GM23248 (cell line): Measurements from ENCODE around the gene F10. TPM values are rescaled to one million over a fixed set of nuclear protein-coding genes. Genes with fewer than 3 reads are reported as not detected.

Experiments
- DNase-seq: peaks from one replicate; pipeline ENCODE4 v3.0.0-alpha.2; 2015
- H2AFZ ChIP-seq: fragments of 200-600 bp; sonication (generic); 2 replicates; pipeline ENCODE4 v1.6.1; 2016; ENCODE audit warnings: antibody characterized with exemption
- H3F3A ChIP-seq: fragments of 200-600 bp; sonication (generic); 2 replicates; pipeline ENCODE4 v1.6.1; 2016; ENCODE audit warnings: mild to moderate bottlenecking, antibody characterized with exemption, mixed run types; ENCODE audit not compliant: insufficient read depth
- H3K27ac ChIP-seq: fragments of 200-600 bp; sonication (generic); 2 replicates; pipeline ENCODE4 v1.5.1; 2016; ENCODE audit warnings: mild to moderate bottlenecking
- H3K27me3 ChIP-seq: fragments of 200-600 bp; sonication (generic); replicated peaks from 2 replicates; pipeline ENCODE4 v1.6.1; 2016; ENCODE audit warnings: mild to moderate bottlenecking; ENCODE audit not compliant: insufficient read depth
- H3K36me3 ChIP-seq: fragments of 200-600 bp; sonication (generic); 2 replicates; pipeline ENCODE4 v1.6.1; 2016; ENCODE audit warnings: low read depth, mild to moderate bottlenecking
- H3K4me1 ChIP-seq: fragments of 200-600 bp; sonication (generic); 2 replicates; pipeline ENCODE4 v1.6.1; 2016; ENCODE audit warnings: mild to moderate bottlenecking; ENCODE audit not compliant: insufficient read depth
- H3K4me2 ChIP-seq: fragments of 200-600 bp; sonication (generic); one replicate; pipeline ENCODE4 v1.6.1; 2016; ENCODE audit warnings: mild to moderate bottlenecking; ENCODE audit not compliant: unreplicated experiment
- H3K4me3 ChIP-seq: fragments of 200-600 bp; sonication (generic); 2 replicates; pipeline ENCODE4 v1.5.1; 2016; ENCODE audit warnings: mild to moderate bottlenecking
- H3K79me2 ChIP-seq: fragments of 200-600 bp; sonication (generic); 2 replicates; pipeline ENCODE4 v1.6.1; 2016; ENCODE audit warnings: mild to moderate bottlenecking; ENCODE audit not compliant: insufficient read depth
- H3K9ac ChIP-seq: fragments of 200-600 bp; sonication (generic); 2 replicates; pipeline ENCODE4 v1.6.1; 2016; ENCODE audit warnings: mild to moderate bottlenecking
- H3K9me2 ChIP-seq: fragments of 200-600 bp; sonication (generic); 2 replicates; pipeline ENCODE4 v1.6.1; 2016; ENCODE audit warnings: mixed run types, mild to moderate bottlenecking, moderate library complexity; ENCODE audit not compliant: insufficient read depth
- H3K9me3 ChIP-seq: fragments of 200-600 bp; sonication (generic); one replicate; pipeline ENCODE4 v1.6.1; 2017; ENCODE audit warnings: low read depth
- H4K20me1 ChIP-seq: fragments of 200-600 bp; sonication (generic); 2 replicates; pipeline ENCODE4 v1.6.0; 2016; ENCODE audit not compliant: insufficient read depth
- EZH2 ChIP-seq: fragments of 200-600 bp; sonication (generic); IDR thresholded peaks from 2 replicates; pipeline ENCODE4 v1.6.1; 2018; ENCODE audit warnings: antibody characterized with exemption, mild to moderate bottlenecking; ENCODE audit not compliant: insufficient read depth, poor library complexity, severe bottlenecking
- EZH2phosphoT487 ChIP-seq: fragments of 200-600 bp; sonication (generic); IDR thresholded peaks from 2 replicates; pipeline ENCODE4 v1.6.1; 2018; ENCODE audit warnings: antibody characterized with exemption, moderate library complexity, mild to moderate bottlenecking, low read depth; ENCODE audit not compliant: insufficient read depth
- WGBS, 2 experiments: methylation state at CpG; one replicate each; pipeline ENCODE4 v1.1.6; 2015 to 2017; ENCODE audit warnings: low lambda C conversion rate in 2 of 2, low coverage in 1 of 2; ENCODE audit errors: missing lambda C conversion rate in 2 of 2; 5-methylcytosine and 5-hydroxymethylcytosine counted together
- in situ Hi-C: fragments of 300-500 bp; cut with MboI; formaldehyde crosslinking; loops from 2 replicates; pipeline ENCODE4 v1.15.0; 2020
- polyA plus RNA-seq: library from polyadenylated mRNA; unstranded; fragments of >200 nt; fragmentation: Nextera tagmentation; extraction: Ambion mirVana; gene quantifications from 2 replicates; pipeline ENCODE4 v1.2.1, GENCODE V29; 2016
- total RNA-seq: library from RNA; depleted of rRNA; stranded (reverse); fragments of >200 nt; shearing (Covaris generic); gene quantifications from 2 replicates; pipeline ENCODE4 v1.2.3, GENCODE V29; 2014

Gene F10
- total and polyA plus RNA-seq, 2 experiments from 2014 or later = 7.8 to 9.1 TPM

- Histone ChIP-seq H3K27ac (no peak overlapping the region), H3K9me2 (no peaks in the 10 kb centered on the region), H3K27me3 (no peaks in the 10 kb centered on the region), H3F3A (no peaks in the 10 kb centered on the region), H3K9ac (no peak overlapping the region), H3K36me3 (no peaks in the 10 kb centered on the region), H2AFZ (no peak overlapping the region), H3K79me2 (no peaks in the 10 kb centered on the region), H3K4me2 (no peak overlapping the region), H3K4me1 (no peaks in the 10 kb centered on the region), H3K9me3 (no peaks in the 10 kb centered on the region), H3K4me3 (no peak overlapping the region), H4K20me1 (no peaks in the 10 kb centered on the region)
- no peak for DNase-seq
- WGBS, 2 experiments = 78 to 83% methylated on average over 16 of the region's 16 CpGs
- no peak for TF ChIP-seq EZH2phosphoT487
- TF ChIP-seq EZH2 = no peak
- in situ Hi-C loops = no loop called here
Measured at GRCh38 chr13:113119166-113119821, 3.3 kb upstream of the F10 start.

- Histone ChIP-seq H3K27me3 (no peaks in the 10 kb centered on the region), H3K4me3 (no peak overlapping the region), H3K4me1 (no peaks in the 10 kb centered on the region), H3K9me2 (no peaks in the 10 kb centered on the region), H3K9me3 (no peaks in the 10 kb centered on the region), H3K79me2 (no peaks in the 10 kb centered on the region), H3F3A (no peaks in the 10 kb centered on the region), H3K36me3 (no peaks in the 10 kb centered on the region), H4K20me1 (no peaks in the 10 kb centered on the region), H3K27ac (no peak overlapping the region), H3K4me2 (no peak overlapping the region), H3K9ac (no peak overlapping the region), H2AFZ (no peak overlapping the region)
- no peak for DNase-seq
- TF ChIP-seq EZH2 (no peak), EZH2phosphoT487 (no peak)
- WGBS, 2 experiments = 91 to 94% methylated on average over 7 of the region's 7 CpGs
- in situ Hi-C loops = no loop called here
Measured at GRCh38 chr13:113119822-113120189, 2.8 kb upstream of the F10 start.

GRCh38 chr13:113120300-113121182 lies 2.1 kb upstream of the F10 start:
- DNase-seq = no peak
- Histone ChIP-seq H3K27me3 (no peaks in the 10 kb centered on the region), H3K36me3 (no peaks in the 10 kb centered on the region), H3F3A (no peaks in the 10 kb centered on the region), H3K4me1 (no peaks in the 10 kb centered on the region), H3K79me2 (no peaks in the 10 kb centered on the region), H2AFZ (no peak overlapping the region), H4K20me1 (no peaks in the 10 kb centered on the region), H3K9me2 (no peaks in the 10 kb centered on the region), H3K4me3 (no peak overlapping the region), H3K9me3 (no peaks in the 10 kb centered on the region), H3K4me2 (no peak overlapping the region), H3K9ac (no peak overlapping the region), H3K27ac (no peak overlapping the region)
- TF ChIP-seq EZH2 (no peak), EZH2phosphoT487 (no peak)
- in situ Hi-C loops = no loop called here
- 68 to 70% methylated on average over 19 of the region's 19 CpGs for WGBS, 2 experiments

- no peaks in the 10 kb centered on the region for H3K79me2 ChIP-seq
- in situ Hi-C loops = no loop called here
- H2AFZ ChIP-seq = no peak overlapping the region
- no peaks in the 10 kb centered on the region for H3K9me3 ChIP-seq
- H3K9me2 ChIP-seq = no peaks in the 10 kb centered on the region
- H3K27me3 ChIP-seq = no peaks in the 10 kb centered on the region
- H3F3A ChIP-seq = no peaks in the 10 kb centered on the region
- no peaks in the 10 kb centered on the region for H3K4me1 ChIP-seq
- DNase-seq = no peak
- no peaks in the 10 kb centered on the region for H4K20me1 ChIP-seq
- H3K36me3 ChIP-seq = no peaks in the 10 kb centered on the region
- H3K4me2 ChIP-seq = no peak overlapping the region
- no peak for TF ChIP-seq EZH2phosphoT487
- no peak for TF ChIP-seq EZH2
- no peak overlapping the region for H3K27ac ChIP-seq
- H3K4me3 ChIP-seq = no peak overlapping the region
- WGBS, 2 experiments = 92 to 93% methylated on average over 23 to 24 of the region's 24 CpGs
- H3K9ac ChIP-seq = no peak overlapping the region
Measured at GRCh38 chr13:113121183-113121927, 1.2 kb upstream of the F10 start.
